Muscle layer of colon (tissue), 2 donors: ENCODE results near the gene CLDN20.

Experiments used
- H3K27ac ChIP-seq: one replicate; pipeline ENCODE4 v1.7.0; 2013; ENCODE audit warnings: low read depth, mild to moderate bottlenecking, low read length, moderate library complexity
- H3K27me3 ChIP-seq, 2 donors: one replicate each; pipeline ENCODE4 v1.7.0; 2013; ENCODE audit warnings: low read length in 2 of 2, mild to moderate bottlenecking in 2 of 2; ENCODE audit not compliant: insufficient read depth in 2 of 2, control insufficient read depth in 1 of 2
- H3K36me3 ChIP-seq: one replicate; pipeline ENCODE4 v1.7.0; 2013; ENCODE audit warnings: mild to moderate bottlenecking, low read length; ENCODE audit not compliant: insufficient read depth
- H3K4me1 ChIP-seq: one replicate; pipeline ENCODE4 v1.7.0; 2013; ENCODE audit warnings: mild to moderate bottlenecking, low read length; ENCODE audit not compliant: insufficient read depth
- H3K4me3 ChIP-seq, 2 donors: one replicate each; pipeline ENCODE4 v1.7.0; 2013; ENCODE audit warnings: low read length in 2 of 2, low read depth in 1 of 2, mild to moderate bottlenecking in 1 of 2, moderate library complexity in 1 of 2
- H3K9ac ChIP-seq: one replicate; pipeline ENCODE4 v1.7.0; 2013; ENCODE audit warnings: low read length
- H3K9me3 ChIP-seq: one replicate; pipeline ENCODE4 v1.7.0; 2013; ENCODE audit warnings: mild to moderate bottlenecking, low read length
- donor health status: abdominal sarcoma.
- donor health status: Adenocarcinoma of cecum.

The CLDN20 gene

GRCh38 chr6:155314773-155315515, 51.1 kb downstream of the CLDN20 start:
- H3K9ac ChIP-seq: peak overlapping the region; percentile 27
- peak overlapping the region; percentile 78 for H3K27ac ChIP-seq
- no peaks in the 10 kb centered on the region for H3K4me1 ChIP-seq
- H3K36me3 ChIP-seq: no peaks in the 10 kb centered on the region
- peak overlapping the region; percentile 70 to 96 for H3K4me3 ChIP-seq
- H3K9me3 ChIP-seq: no peaks in the 10 kb centered on the region
- no peaks in the 10 kb centered on the region for H3K27me3 ChIP-seq

GRCh38 chr6:155315516-155315871, 51.7 kb downstream of the CLDN20 start:
- Histone ChIP-seq H3K4me1 (no peaks in the 10 kb centered on the region), H3K9ac (no peak overlapping the region), H3K4me3 (peak overlapping the region; percentile 70 to 96), H3K36me3 (no peaks in the 10 kb centered on the region), H3K27me3 (no peaks in the 10 kb centered on the region), H3K9me3 (no peaks in the 10 kb centered on the region), H3K27ac (no peak overlapping the region)

- no peak overlapping the region for H3K9ac ChIP-seq
- H3K27me3 ChIP-seq: no peaks in the 10 kb centered on the region
- H3K27ac ChIP-seq: no peak overlapping the region
- H3K36me3 ChIP-seq: no peaks in the 10 kb centered on the region
- no peaks in the 10 kb centered on the region for H3K4me1 ChIP-seq
- H3K9me3 ChIP-seq: no peaks in the 10 kb centered on the region
- H3K4me3 ChIP-seq: no peak overlapping the region
Measured at GRCh38 chr6:155316419-155316818, 52.6 kb downstream of the CLDN20 start.

GRCh38 chr6:155317186-155317585, 53.4 kb downstream of the CLDN20 start:
- no peaks in the 10 kb centered on the region for H3K4me1 ChIP-seq
- no peak overlapping the region for H3K4me3 ChIP-seq
- H3K9ac ChIP-seq: no peak overlapping the region
- H3K27me3 ChIP-seq: no peaks in the 10 kb centered on the region
- H3K27ac ChIP-seq: no peak overlapping the region
- no peaks in the 10 kb centered on the region for H3K36me3 ChIP-seq
- H3K9me3 ChIP-seq: no peaks in the 10 kb centered on the region

GRCh38 chr6:155319902-155320301, 56.1 kb downstream of the CLDN20 start:
- Histone ChIP-seq H3K27me3 (no peaks in the 10 kb centered on the region), H3K9ac (no peak overlapping the region), H3K36me3 (no peaks in the 10 kb centered on the region), H3K9me3 (no peaks in the 10 kb centered on the region), H3K27ac (no peak overlapping the region), H3K4me1 (no peaks in the 10 kb centered on the region), H3K4me3 (no peak overlapping the region)

GRCh38 chr6:155324172-155324571, 60.4 kb downstream of the CLDN20 start:
- H3K9ac ChIP-seq: no peak overlapping the region
- no peak overlapping the region for H3K4me3 ChIP-seq
- H3K36me3 ChIP-seq: no peaks in the 10 kb centered on the region
- H3K4me1 ChIP-seq: peaks cover 3% of the 10 kb centered on the region
- H3K27me3 ChIP-seq: no peaks in the 10 kb centered on the region
- H3K27ac ChIP-seq: no peak overlapping the region
- H3K9me3 ChIP-seq: no peaks in the 10 kb centered on the region

- Histone ChIP-seq H3K4me3 (no peak overlapping the region), H3K27ac (no peak overlapping the region)
Measured at GRCh38 chr6:155324993-155325392, 61.2 kb downstream of the CLDN20 start.

GRCh38 chr6:155325700-155326516, 62.1 kb downstream of the CLDN20 start:
- H3K27me3 ChIP-seq: no peaks in the 10 kb centered on the region
- H3K27ac ChIP-seq: no peak overlapping the region
- H3K4me1 ChIP-seq: peaks cover 3% of the 10 kb centered on the region
- no peaks in the 10 kb centered on the region for H3K36me3 ChIP-seq
- no peak overlapping the region for H3K4me3 ChIP-seq
- no peak overlapping the region for H3K9ac ChIP-seq
- no peaks in the 10 kb centered on the region for H3K9me3 ChIP-seq

More at GRCh38 chr6:155324993-155325392, 61.2 kb downstream of the CLDN20 start:
- no peaks in the 10 kb centered on the region for H3K36me3 ChIP-seq
- H3K4me1 ChIP-seq: peaks cover 3% of the 10 kb centered on the region
- H3K9me3 ChIP-seq: no peaks in the 10 kb centered on the region
- no peaks in the 10 kb centered on the region for H3K27me3 ChIP-seq
- H3K9ac ChIP-seq: no peak overlapping the region
